Stimulated activated memory B cell treated with anti-CD40 and anti-IgM and Interleukin-4, amounts not matched to agents 10 μg/mL and 1 μg/mL and 100 μg/mL, for 72 hours (primary cell): Measurements from ENCODE around the gene FOXL2NB.

Experiments
- ATAC-seq: fragments of 150-1000 bp; cut with Tn5 transposase; 2 replicates; pipeline ENCODE4 v1.10.0; 2021
- H3K27ac Mint-ChIP-seq: one replicate; pipeline ENCODE4 v1.8.0; 2022; ENCODE audit warnings: mild to moderate bottlenecking, mixed read lengths
- H3K27me3 Mint-ChIP-seq: one replicate; pipeline ENCODE4 v1.8.0; 2022; ENCODE audit warnings: mixed read lengths
- H3K36me3 Mint-ChIP-seq: one replicate; pipeline ENCODE4 v1.8.0; 2022; ENCODE audit warnings: mixed read lengths
- H3K4me1 Mint-ChIP-seq: one replicate; pipeline ENCODE4 v1.8.0; 2022; ENCODE audit warnings: mixed read lengths
- H3K4me3 Mint-ChIP-seq: one replicate; pipeline ENCODE4 v1.8.0; 2022; ENCODE audit warnings: mild to moderate bottlenecking, moderate library complexity, mixed read lengths
- H3K9me3 Mint-ChIP-seq: one replicate; pipeline ENCODE4 v1.8.0; 2022; ENCODE audit warnings: mixed read lengths

The FOXL2NB gene

GRCh38 chr3:138946663-138947494 lies at the start of gene FOXL2NB, which contains the start of gene FOXL2:
TSS of gene FOXL2NB (plus strand) at chr3:138947217. CDS start at chr3:138947365, 148 bp downstream.
TSS of gene FOXL2 (minus strand) at chr3:138947137. CDS start at chr3:138946722, 415 bp downstream.
- Mint-ChIP-seq H3K27me3 (peaks cover 87% of the 10 kb centered on the region), H3K36me3 (no peaks in the 10 kb centered on the region), H3K9me3 (no peaks in the 10 kb centered on the region), H3K4me3 (peak within 1 kb of the TSS; percentile 73), H3K27ac (no peak within 1 kb of the TSS), H3K4me1 (peaks cover 27% of the 10 kb centered on the region)
- ATAC-seq, result no peak

GRCh38 chr3:138898301-138898700 lies 48.7 kb upstream of the FOXL2NB start:
- no peak overlapping the region for H3K27ac Mint-ChIP-seq
- H3K4me1 Mint-ChIP-seq, result no peaks in the 10 kb centered on the region
- H3K27me3 Mint-ChIP-seq, result peaks cover 9% of the 10 kb centered on the region
- H3K9me3 Mint-ChIP-seq, result no peaks in the 10 kb centered on the region
- no peak overlapping the region for H3K4me3 Mint-ChIP-seq
- no peak for ATAC-seq
- H3K36me3 Mint-ChIP-seq, result no peaks in the 10 kb centered on the region

GRCh38 chr3:138898708-138899107 lies 48.3 kb upstream of the FOXL2NB start:
- H3K36me3 Mint-ChIP-seq, result no peaks in the 10 kb centered on the region
- H3K9me3 Mint-ChIP-seq, result no peaks in the 10 kb centered on the region
- no peaks in the 10 kb centered on the region for H3K4me1 Mint-ChIP-seq
- H3K27me3 Mint-ChIP-seq, result peaks cover 9% of the 10 kb centered on the region
- ATAC-seq, result no peak
- no peak overlapping the region for H3K27ac Mint-ChIP-seq
- no peak overlapping the region for H3K4me3 Mint-ChIP-seq

- Mint-ChIP-seq H3K27ac (no peak overlapping the region), H3K4me1 (no peaks in the 10 kb centered on the region), H3K27me3 (peaks cover 9% of the 10 kb centered on the region), H3K9me3 (no peaks in the 10 kb centered on the region), H3K4me3 (no peak overlapping the region), H3K36me3 (no peaks in the 10 kb centered on the region)
- no peak for ATAC-seq
These were observed 47.5 kb upstream of the FOXL2NB start for GRCh38 chr3:138899351-138899991.

GRCh38 chr3:138901567-138901966 lies 45.5 kb upstream of the FOXL2NB start:
- H3K4me1 Mint-ChIP-seq, result no peaks in the 10 kb centered on the region
- no peaks in the 10 kb centered on the region for H3K9me3 Mint-ChIP-seq
- H3K4me3 Mint-ChIP-seq, result no peak overlapping the region
- ATAC-seq, result no peak
- peaks cover 9% of the 10 kb centered on the region for H3K27me3 Mint-ChIP-seq
- H3K36me3 Mint-ChIP-seq, result no peaks in the 10 kb centered on the region
- no peak overlapping the region for H3K27ac Mint-ChIP-seq

- ATAC-seq, result no peak
- Mint-ChIP-seq H3K36me3 (no peaks in the 10 kb centered on the region), H3K4me1 (no peaks in the 10 kb centered on the region), H3K4me3 (no peak overlapping the region), H3K27me3 (peaks cover 9% of the 10 kb centered on the region), H3K9me3 (no peaks in the 10 kb centered on the region), H3K27ac (no peak overlapping the region)
These were observed 44.8 kb upstream of the FOXL2NB start for GRCh38 chr3:138902171-138902570.

- Mint-ChIP-seq H3K4me1 (no peaks in the 10 kb centered on the region), H3K27me3 (no peaks in the 10 kb centered on the region), H3K4me3 (no peak overlapping the region), H3K9me3 (no peaks in the 10 kb centered on the region), H3K27ac (no peak overlapping the region), H3K36me3 (no peaks in the 10 kb centered on the region)
- ATAC-seq, result no peak
These were observed 39.5 kb upstream of the FOXL2NB start for GRCh38 chr3:138907539-138907938.

GRCh38 chr3:138908846-138909245 lies 38.2 kb upstream of the FOXL2NB start:
- Mint-ChIP-seq H3K36me3 (no peaks in the 10 kb centered on the region), H3K27me3 (no peaks in the 10 kb centered on the region), H3K4me3 (no peak overlapping the region), H3K4me1 (no peaks in the 10 kb centered on the region), H3K9me3 (no peaks in the 10 kb centered on the region), H3K27ac (no peak overlapping the region)
- ATAC-seq, result no peak

GRCh38 chr3:138909904-138910303 lies 37.1 kb upstream of the FOXL2NB start:
- no peak overlapping the region for H3K27ac Mint-ChIP-seq
- H3K9me3 Mint-ChIP-seq, result no peaks in the 10 kb centered on the region
- peaks cover 2% of the 10 kb centered on the region for H3K4me1 Mint-ChIP-seq
- no peaks in the 10 kb centered on the region for H3K36me3 Mint-ChIP-seq
- no peak for ATAC-seq
- no peak overlapping the region for H3K4me3 Mint-ChIP-seq
- H3K27me3 Mint-ChIP-seq, result no peaks in the 10 kb centered on the region

- Mint-ChIP-seq H3K36me3 (no peaks in the 10 kb centered on the region), H3K9me3 (no peaks in the 10 kb centered on the region), H3K27me3 (no peaks in the 10 kb centered on the region), H3K4me3 (no peak overlapping the region), H3K27ac (no peak overlapping the region), H3K4me1 (peaks cover 13% of the 10 kb centered on the region)
- no peak for ATAC-seq
These were observed 35.4 kb upstream of the FOXL2NB start for GRCh38 chr3:138911621-138912020.

- no peaks in the 10 kb centered on the region for H3K9me3 Mint-ChIP-seq
- H3K27ac Mint-ChIP-seq, result no peak overlapping the region
- no peaks in the 10 kb centered on the region for H3K27me3 Mint-ChIP-seq
- H3K36me3 Mint-ChIP-seq, result no peaks in the 10 kb centered on the region
- H3K4me3 Mint-ChIP-seq, result no peak overlapping the region
- no peak for ATAC-seq
- peaks cover 13% of the 10 kb centered on the region for H3K4me1 Mint-ChIP-seq
These were observed 34.8 kb upstream of the FOXL2NB start for GRCh38 chr3:138912237-138912636.

- Mint-ChIP-seq H3K36me3 (no peaks in the 10 kb centered on the region), H3K4me1 (peaks cover 13% of the 10 kb centered on the region), H3K27me3 (no peaks in the 10 kb centered on the region), H3K4me3 (no peak overlapping the region), H3K27ac (no peak overlapping the region), H3K9me3 (no peaks in the 10 kb centered on the region)
- no peak for ATAC-seq
These were observed 33.3 kb upstream of the FOXL2NB start for GRCh38 chr3:138913766-138914165.

GRCh38 chr3:138914870-138915502 lies 32.0 kb upstream of the FOXL2NB start:
- peak; percentile 10 for ATAC-seq
- no peaks in the 10 kb centered on the region for H3K27me3 Mint-ChIP-seq
- no peaks in the 10 kb centered on the region for H3K9me3 Mint-ChIP-seq
- no peaks in the 10 kb centered on the region for H3K36me3 Mint-ChIP-seq
- H3K27ac Mint-ChIP-seq, result peak overlapping the region; percentile 83
- H3K4me3 Mint-ChIP-seq, result peak overlapping the region; percentile 91
- peaks cover 13% of the 10 kb centered on the region for H3K4me1 Mint-ChIP-seq

- Mint-ChIP-seq H3K4me3 (peak overlapping the region; percentile 91), H3K27me3 (no peaks in the 10 kb centered on the region), H3K27ac (peak overlapping the region; percentile 83), H3K36me3 (no peaks in the 10 kb centered on the region), H3K9me3 (no peaks in the 10 kb centered on the region), H3K4me1 (peaks cover 13% of the 10 kb centered on the region)
- peak; percentile 93 for ATAC-seq
These were observed 31.2 kb upstream of the FOXL2NB start for GRCh38 chr3:138915503-138916498.
